GM18511 (cell line): Measurements from ENCODE around the gene EPHA2.

Experiments
- ATAC-seq: cut with Tn5 transposase; IDR thresholded peaks from one replicate; pipeline ENCODE4 v1.9.1; 2021; ENCODE audit warnings: mild to moderate bottlenecking, moderate library complexity; ENCODE audit not compliant: unreplicated experiment

The EPHA2 gene

GRCh38 chr1:16184557-16185303 lies 28.9 kb upstream of the EPHA2 start:
- ATAC-seq: no peak

DNA sequence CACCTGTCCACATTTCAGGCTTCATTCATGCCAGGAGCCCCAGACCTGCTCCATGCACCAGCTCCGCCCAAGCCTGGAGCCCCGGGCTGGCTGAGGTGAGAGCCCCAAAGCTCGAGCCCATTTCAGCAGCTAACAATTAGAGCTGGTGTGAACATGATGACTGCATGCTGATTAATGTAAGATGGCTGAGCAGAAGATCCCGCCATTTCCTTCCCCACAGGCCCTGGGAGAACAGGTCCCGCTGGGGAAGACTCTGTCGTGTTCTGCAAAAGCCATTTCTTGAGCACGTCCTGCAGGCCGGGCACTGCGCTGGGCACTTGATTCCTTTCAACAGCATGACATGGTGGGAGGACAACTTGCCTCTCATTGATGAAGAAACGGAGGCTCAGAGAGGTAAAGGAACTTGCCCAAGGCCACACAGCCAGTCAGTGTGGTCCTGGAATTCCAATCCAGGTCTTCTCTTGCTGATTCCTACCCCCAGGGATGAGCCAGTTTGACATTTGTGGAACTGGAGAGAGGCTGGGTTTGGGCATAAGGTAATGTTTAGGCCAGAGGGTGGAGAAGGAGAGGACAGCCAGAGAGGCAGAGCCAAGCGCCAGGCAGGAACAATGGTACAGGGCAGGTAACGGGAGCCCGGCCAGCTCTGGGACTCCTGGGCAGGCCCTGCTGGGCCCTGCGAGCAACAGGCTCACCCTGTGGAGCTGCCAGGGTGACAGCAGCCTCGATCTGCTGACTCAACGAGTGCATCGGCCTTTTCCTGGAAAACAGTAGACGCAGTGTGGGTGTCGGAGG lies 28.1 kb upstream of the EPHA2 start:
- ATAC-seq: no peak

GRCh38 chr1:16183179-16183578 lies 27.3 kb upstream of the EPHA2 start:
- no peak for ATAC-seq

DNA sequence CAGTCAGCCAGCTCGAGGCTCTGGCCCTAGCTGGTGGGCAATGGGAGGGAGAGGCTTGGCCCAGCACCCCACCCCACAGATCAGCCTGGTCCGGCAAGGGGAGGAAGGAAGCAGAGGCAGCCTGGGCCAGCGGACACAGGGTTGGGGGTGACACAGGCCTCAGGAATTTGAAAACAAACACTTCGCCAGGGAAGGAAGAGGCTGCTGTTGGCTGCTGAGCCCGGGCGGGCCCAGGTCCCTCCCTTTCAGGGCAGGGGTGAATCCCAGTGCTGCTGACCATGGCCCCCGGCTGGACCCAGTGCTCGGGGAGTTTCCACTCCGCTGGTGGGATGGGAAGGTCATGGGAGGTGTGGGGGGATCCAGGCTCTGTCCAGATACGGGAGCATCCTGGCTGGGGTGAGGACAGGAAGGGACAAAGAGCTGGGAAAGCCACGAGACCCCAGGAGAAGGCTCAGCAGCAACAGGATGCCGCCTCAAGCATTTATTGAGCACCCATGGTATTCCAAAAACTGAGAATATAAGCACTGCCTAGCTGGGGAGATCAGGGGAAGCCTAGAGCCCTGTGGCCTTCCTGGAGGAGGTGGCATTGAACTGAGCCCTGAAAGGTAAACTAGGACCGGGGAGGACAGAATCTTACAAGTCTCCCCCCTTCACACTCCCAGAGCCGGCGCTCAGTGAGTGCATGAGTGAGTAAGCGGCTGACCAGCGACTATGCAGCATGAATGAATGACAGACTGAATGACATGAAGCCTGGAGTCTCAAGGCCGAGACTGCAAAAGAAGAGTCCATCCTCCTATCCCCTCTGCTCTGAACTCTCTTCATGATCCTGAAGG lies 26.2 kb upstream of the EPHA2 start:
- no peak for ATAC-seq

- ATAC-seq: no peak
Measured at GRCh38 chr1:16180291-16180824, 24.5 kb upstream of the EPHA2 start.

GRCh38 chr1:16178596-16179497 lies 23.0 kb upstream of the EPHA2 start:
- ATAC-seq: no peak

DNA sequence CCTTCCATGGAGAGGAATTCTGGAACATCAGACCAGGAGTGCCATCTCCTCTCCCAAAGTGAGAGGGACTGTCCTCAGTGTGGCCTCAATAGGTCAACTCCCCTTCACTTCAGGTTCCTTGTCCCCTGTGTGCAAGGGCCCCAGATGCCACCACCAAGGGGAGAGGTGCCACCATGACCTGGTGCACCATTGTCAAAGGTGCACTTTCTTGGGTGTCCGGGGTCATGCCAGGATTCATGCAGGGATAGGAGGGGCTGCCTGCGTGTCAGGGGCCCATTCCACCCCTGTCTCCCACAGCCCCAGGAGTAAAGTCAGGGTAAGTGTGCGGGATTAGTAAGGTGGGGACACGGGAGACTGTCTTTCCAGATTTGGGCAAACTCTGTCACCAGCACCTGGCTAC lies 21.4 kb upstream of the EPHA2 start:
- no peak for ATAC-seq

DNA sequence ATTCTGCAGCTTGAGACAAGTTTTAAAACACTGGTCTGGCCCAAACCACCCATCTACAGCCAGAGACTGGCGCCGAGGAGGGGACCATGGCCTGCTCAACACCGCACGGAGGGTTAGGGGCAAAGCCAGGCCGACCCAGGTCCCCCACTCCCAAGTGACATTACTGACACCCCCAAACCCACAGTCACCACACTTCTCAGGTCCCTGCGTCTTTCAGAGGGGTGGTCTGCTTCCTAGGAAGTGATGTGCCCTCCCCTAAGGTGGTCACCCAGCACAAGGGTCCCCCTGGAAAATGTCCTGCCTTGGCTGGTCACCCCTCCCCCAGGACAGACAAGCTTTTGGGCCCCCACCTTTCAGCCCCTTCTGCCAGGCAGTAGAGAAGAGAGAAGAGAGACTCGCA lies 20.8 kb upstream of the EPHA2 start:
- ATAC-seq: no peak

DNA sequence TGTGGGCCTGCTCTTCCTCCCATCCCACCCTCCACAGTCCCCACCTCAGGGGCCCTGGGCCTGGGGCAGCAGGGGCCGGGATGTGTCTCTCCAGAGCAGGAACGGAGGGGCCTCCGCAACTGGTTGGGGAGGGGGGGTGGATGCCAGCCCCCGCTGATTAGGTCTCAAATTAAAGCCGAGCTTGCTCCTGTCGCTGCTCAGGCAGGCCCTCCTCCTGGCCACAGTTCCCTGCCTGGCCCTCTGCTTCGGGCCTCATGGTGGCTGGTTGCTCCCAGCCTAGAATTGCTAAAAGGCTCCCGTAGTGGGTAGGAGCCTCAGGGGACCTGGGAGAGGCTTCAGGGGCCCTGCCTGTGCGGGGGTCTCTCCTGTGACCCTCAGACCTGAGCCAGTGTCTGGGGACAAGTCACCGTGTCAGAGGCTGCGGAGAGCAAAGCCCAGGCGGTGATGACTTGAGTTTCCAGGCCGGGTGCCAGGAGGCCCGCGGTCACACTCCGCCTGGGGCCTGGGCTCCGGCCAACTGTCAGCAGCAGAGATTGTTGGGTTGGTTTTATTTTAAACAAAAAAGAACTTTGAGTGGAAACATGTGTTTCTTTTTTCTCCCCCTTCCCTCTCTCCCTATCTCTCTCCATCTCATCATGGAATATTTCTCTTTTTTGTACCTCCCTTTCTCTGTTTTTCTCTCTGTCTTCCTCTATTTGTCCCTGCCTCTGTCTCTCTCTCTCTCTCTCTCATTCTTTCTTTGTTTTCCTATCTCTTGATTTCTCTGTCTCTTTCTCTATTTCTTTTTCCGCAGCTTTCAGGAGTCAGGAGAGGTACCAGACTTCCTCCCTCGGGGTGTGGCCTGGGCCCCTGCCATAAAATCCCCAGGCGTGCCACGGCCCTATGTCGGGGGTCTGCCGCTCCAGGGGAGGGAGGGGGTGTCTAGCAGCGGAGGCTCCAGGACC lies 20.0 kb upstream of the EPHA2 start:
- no peak for ATAC-seq

- ATAC-seq: no peak
Measured at GRCh38 chr1:16174886-16175598, 19.2 kb upstream of the EPHA2 start.

DNA sequence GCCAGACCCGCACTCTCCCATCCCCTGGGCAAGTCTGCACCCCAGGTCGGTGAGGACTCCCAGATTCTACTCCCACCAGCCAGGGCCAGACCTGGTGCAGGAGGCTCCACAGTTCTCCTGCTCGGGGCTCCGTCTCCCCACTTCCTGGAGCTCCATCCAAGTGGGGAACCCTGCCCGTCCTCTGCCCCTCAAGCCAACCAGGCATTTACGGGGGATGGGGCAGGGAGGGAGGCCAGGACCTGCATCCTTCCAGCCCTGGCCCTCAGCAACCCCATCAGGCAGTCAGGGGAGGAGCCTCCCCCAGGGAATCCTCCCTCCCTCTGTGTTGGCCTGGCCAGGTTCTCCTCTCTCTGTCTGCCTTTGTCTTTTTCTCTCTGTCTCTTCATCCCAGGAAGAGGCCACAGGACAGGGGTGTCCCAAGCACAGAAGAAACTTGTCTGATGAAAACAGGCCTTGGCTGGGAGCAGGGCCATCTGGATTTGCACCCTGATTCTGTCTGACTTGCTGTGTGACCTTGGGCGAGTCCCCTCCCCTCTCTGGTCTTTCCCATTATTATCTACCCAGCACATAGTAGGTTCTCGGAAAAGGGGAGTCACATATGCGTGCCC lies 18.5 kb upstream of the EPHA2 start:
- no peak for ATAC-seq

DNA sequence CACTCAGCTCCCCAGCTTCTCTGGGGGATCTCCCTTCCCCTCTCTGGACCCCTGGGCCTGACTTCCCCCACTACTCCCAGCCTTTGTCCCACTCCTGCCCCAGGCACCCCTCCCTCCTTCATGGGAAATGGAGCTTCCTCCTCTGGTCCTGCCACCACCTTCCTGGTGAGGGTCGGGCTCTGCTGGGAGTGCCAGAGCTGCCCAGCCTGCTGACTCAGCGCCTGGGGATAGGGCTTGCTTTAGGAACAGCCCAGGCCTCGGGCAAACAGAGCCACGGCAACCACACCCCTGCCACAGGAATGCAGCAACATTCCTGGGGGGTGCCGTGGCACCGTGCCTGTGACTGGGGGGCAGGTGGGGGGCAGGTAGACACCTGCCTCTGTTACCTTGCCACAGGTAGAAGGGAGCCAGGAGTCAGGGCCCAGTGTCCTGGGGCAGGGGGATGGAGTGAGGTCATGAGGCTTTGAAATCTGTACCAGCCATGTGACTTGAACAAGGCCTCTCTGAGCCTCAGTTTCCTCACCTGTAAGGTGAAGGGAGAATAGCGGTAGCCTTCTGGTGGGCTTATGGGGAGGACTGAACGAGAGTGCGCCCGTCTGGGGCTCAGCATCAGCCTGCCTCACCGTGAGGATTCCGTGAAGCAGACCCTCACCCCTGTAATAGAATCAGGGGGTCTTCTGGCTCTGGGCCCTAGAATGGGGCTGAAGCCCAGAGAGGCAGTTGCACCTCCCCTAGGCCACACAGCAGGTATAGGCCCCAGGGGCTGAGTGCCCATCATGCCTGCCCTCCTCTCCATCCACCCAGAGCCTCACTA lies 17.8 kb upstream of the EPHA2 start:
- no peak for ATAC-seq

GRCh38 chr1:16172964-16173446 lies 17.1 kb upstream of the EPHA2 start:
- no peak for ATAC-seq

- no peak for ATAC-seq
Measured at GRCh38 chr1:16172218-16172830, 16.5 kb upstream of the EPHA2 start.

DNA sequence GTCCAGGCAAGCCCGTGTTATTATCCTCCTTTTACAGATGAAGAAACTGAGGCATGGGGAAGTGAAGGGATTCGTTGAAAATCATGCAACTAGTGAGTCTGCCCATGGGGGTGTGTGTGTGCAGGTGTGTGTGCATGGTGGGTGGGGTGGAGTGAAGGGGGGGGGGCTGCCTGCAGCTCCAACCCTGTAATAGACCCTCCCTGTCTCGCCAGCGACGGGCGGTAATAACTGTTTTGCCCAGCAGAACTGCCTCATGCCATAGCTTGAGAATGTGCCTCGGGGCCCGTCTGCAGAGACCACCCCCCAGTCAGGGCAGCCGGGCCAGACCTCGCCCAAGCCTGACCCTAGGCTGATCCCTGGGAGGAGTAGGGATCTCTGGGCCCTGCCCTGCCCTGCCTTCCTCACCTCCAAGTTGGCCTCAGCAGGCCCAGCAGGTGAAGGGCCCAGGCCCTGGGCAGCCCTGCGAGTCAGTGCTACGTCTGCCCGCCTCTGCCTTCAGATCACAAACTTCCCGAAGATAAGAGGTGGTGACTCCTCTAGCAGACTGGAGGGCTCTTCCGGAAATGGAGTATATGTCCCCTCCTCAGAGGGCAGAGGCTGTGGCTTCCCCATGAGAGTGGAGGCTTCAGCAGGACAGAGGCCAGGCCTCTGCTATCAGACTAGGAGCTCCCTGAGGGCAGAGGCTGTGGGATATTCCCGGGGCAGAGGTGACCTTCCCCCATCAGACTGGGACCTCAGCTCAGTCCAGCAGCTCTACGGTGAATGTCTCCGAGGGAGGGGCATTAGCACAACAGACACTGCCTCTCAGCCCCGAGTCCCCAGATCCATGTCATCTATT lies 15.7 kb upstream of the EPHA2 start:
- ATAC-seq: no peak

DNA sequence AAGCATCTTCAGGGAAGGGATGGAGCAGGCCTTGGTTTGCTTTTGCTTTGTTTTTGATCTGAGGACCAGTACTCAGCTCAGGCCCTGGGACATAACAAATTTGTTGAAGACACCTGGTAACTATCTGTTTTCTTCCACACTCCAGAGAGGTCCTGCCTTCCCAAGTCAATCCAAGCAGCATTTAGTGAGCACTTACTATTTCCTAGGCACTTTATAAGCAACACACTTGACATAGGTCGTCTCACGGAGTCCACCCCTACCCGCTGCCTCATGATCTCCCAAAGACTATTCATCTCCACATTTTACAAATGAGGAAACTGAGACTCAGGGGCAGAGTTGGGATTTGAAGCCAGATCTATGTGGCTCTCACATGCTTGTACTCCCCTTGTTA lies 14.4 kb upstream of the EPHA2 start:
- ATAC-seq: no peak
